Measurements from ENCODE around the gene RGS3. TPM values are rescaled to one million over a fixed set of nuclear protein-coding genes. Genes with fewer than 3 reads are reported as not detected.

RGS3 gene
- total and polyA plus RNA-seq, 10 of the 15 experiments (the other 5 are each of a cell fraction or from before 2014, with no cell fraction given), result 2.9 to 138 (median 28.8) TPM

- TF ChIP-seq ZBTB11 (CRISPR knock-in tag; IDR thresholded peaks at IDR 0.05) (no peak), TAF1 (IDR thresholded peaks at IDR 0.05; ENCODE audit: borderline replicate concordance, low read depth, low read length) (no peak), PKNOX1 (IDR thresholded peaks at IDR 0.05) (no peak), BHLHE40 (IDR thresholded peaks at IDR 0.05; ENCODE audit: borderline replicate concordance in 1 of 2, low read depth in 2 of 2, low read length in 1 of 2) (peak in 1 of 2 experiments; percentile 78; a peak in 2 of 4 replicates), HCFC1 (IDR thresholded peaks at IDR 0.05; ENCODE audit: low read length) (no peak), ZNF384 (IDR thresholded peaks at IDR 0.05; ENCODE audit: borderline replicate concordance, low read depth, low read length) (peak; percentile 99), JUND (IDR thresholded peaks at IDR 0.05; ENCODE audit: low read depth, low read length) (no peak), FOXM1 (IDR thresholded peaks at IDR 0.05; ENCODE audit: low read depth, low read length) (no peak), PML (IDR thresholded peaks at IDR 0.05; ENCODE audit: low read length) (no peak), POLR2A (IDR thresholded peaks at IDR 0.05; ENCODE audit: low read depth, low read length) (no peak), POLR2AphosphoS5 (IDR thresholded peaks at IDR 0.05; ENCODE audit: low read length) (peak; percentile 75; the same call in 1 of the 2 replicates), ZNF592 (IDR thresholded peaks at IDR 0.05) (no peak), IRF3 (IDR thresholded peaks at IDR 0.05) (no peak), YY1 (IDR thresholded peaks at IDR 0.05; ENCODE audit: low read depth, low read length) (no peak), MEF2A (IDR thresholded peaks at IDR 0.05; ENCODE audit: insufficient read depth, low read depth, low read length) (no peak), ZNF274 (IDR thresholded peaks at IDR 0.05; ENCODE audit: insufficient read depth, insufficient read length) (no peak), TCF12 (IDR thresholded peaks at IDR 0.05; ENCODE audit: low read depth, low read length) (peak; percentile 60; the same call in 1 of the 2 replicates)
Observed at GRCh38 chr9:113520109-113520642, 56.6 kb downstream of the RGS3 start (continued).

Data from GM12878 (cell line).